NOMO-1 treated with dmso at 0.1 percent for 144 hours (cell line): Measurements from ENCODE around the gene SVBP.
"Not testable (repeated sequence)": the region's sequence is repeated elsewhere in the genome, so short reads cannot be mapped to it uniquely, and the experiment has no call there.

Source experiments
- DNase-seq: peaks from one replicate; lab custom pipeline; 2025; ENCODE audit not compliant: unreplicated experiment; lab: John Stamatoyannopoulos, UW

SVBP gene

GRCh38 chr1:42841440-42842147 is 24.4 kb upstream of the SVBP start:
- no peak for DNase-seq

- DNase-seq: no peak
These were observed 23.8 kb upstream of the SVBP start for GRCh38 chr1:42841010-42841409.

- no peak for DNase-seq
These were observed 21.4 kb upstream of the SVBP start for GRCh38 chr1:42838482-42839190.

- no peak for DNase-seq
These were observed 20.5 kb upstream of the SVBP start for GRCh38 chr1:42837709-42838108.

GRCh38 chr1:42835422-42835821 is 18.2 kb upstream of the SVBP start:
- no peak for DNase-seq

- no peak for DNase-seq
These were observed 17.6 kb upstream of the SVBP start for GRCh38 chr1:42834803-42835202.

- peak; percentile 47 for DNase-seq
These were observed 16.8 kb upstream of the SVBP start for GRCh38 chr1:42833981-42834380.

GRCh38 chr1:42832641-42833240 is 15.5 kb upstream of the SVBP start:
- DNase-seq: no peak

- DNase-seq: no peak
These were observed 14.1 kb upstream of the SVBP start for GRCh38 chr1:42831273-42831672.

- no peak for DNase-seq
These were observed 13.4 kb upstream of the SVBP start for GRCh38 chr1:42830631-42831030.

GRCh38 chr1:42825036-42825851 is 8.0 kb upstream of the SVBP start:
- no peak for DNase-seq

- DNase-seq: no peak
These were observed 7.4 kb upstream of the SVBP start for GRCh38 chr1:42824481-42825035.

- DNase-seq: no peak
These were observed 5.7 kb upstream of the SVBP start for GRCh38 chr1:42822800-42823392.

GRCh38 chr1:42821690-42822089 is 4.5 kb upstream of the SVBP start:
- no peak for DNase-seq

GRCh38 chr1:42820813-42821212 is 3.6 kb upstream of the SVBP start:
- DNase-seq: no peak

- no peak for DNase-seq
These were observed 779 bp upstream of the SVBP start for GRCh38 chr1:42817976-42818375.

GRCh38 chr1:42817440-42817767 is 207 bp upstream of the SVBP start:
- DNase-seq: no peak

- no peak for DNase-seq
These were observed 1.1 kb downstream of the SVBP start for GRCh38 chr1:42815941-42816584.

GRCh38 chr1:42814815-42815214 is 2.4 kb downstream of the SVBP start:
- not testable (repeated sequence) for DNase-seq

- no peak for DNase-seq
These were observed 10.0 kb downstream of the SVBP start for GRCh38 chr1:42807056-42807668.
